HepG2 (cell line): Measurements from ENCODE around the gene TNFRSF9. TPM values are rescaled to one million over a fixed set of nuclear protein-coding genes. Genes with fewer than 3 reads are reported as not detected.

ENCODE experiments used
- ATAC-seq: fragments of 200-7000 bp; cut with Tn5 transposase; 3 replicates; pipeline ENCODE4 v1.9.1; 2020; ENCODE audit warnings: mild to moderate bottlenecking, moderate library complexity
- BruUV-seq: library from RNA; stranded (reverse); fragments of 400-500 nt; replicated peaks from 2 replicates; lab custom pipeline; 2021; lab: Mats Ljungman, UMichigan
- CTCF ChIA-PET: fragments of 300-600 bp; formaldehyde crosslinking; extraction: SDS; loops from one replicate; lab custom pipeline; 2021; ENCODE audit warnings: low total read pairs, inconsistent platforms, low intra/inter-chr PET ratio; lab: Yijun Ruan, JAX
- POLR2A ChIA-PET: fragments of 350-600 bp; sonication (Branson Sonifier 250); formaldehyde crosslinking; loops from one replicate; lab custom pipeline; 2020; ENCODE audit warnings: antibody characterized with exemption, inconsistent platforms; lab: Yijun Ruan, JAX
- DNase-seq: peaks from one replicate; pipeline ENCODE4 v3.0.0-alpha.2; 2015; ENCODE audit warnings: low spot score
- FAIRE-seq: peaks from 3 replicates; lab custom pipeline; 2011; peaks lifted over from hg19 to GRCh38; lab: Jason Lieb, UNC
- H2AFZ ChIP-seq: one replicate; pipeline ENCODE4 v1.6.1; 2011; ENCODE audit warnings: low read length, inconsistent platforms
- H3K27ac ChIP-seq: fragments of 300-600 bp; 3 replicates; pipeline ENCODE4 v1.8.0; 2011; ENCODE audit warnings: mixed run types, mild to moderate bottlenecking, mixed read lengths, low read length, inconsistent platforms; ENCODE audit not compliant: insufficient read depth; ENCODE audit errors: extremely low read length
- H3K27me3 ChIP-seq, 2 experiments: fragments of 200-600 bp in 1 of 2; 2 replicates in 1 of 2; 3 replicates in 1 of 2; pipeline versions ENCODE4 v1.6.0 to v1.8.0; 2011; ENCODE audit warnings: low read length in 2 of 2, mild to moderate bottlenecking in 2 of 2, moderate library complexity in 2 of 2, inconsistent platforms in 1 of 2; ENCODE audit not compliant: insufficient read depth in 2 of 2, control insufficient read depth in 1 of 2
- H3K36me3 ChIP-seq, 2 experiments: fragments of 200-600 bp in 1 of 2; replicated peaks in 1 of 2; 2 replicates in 1 of 2; 3 replicates in 1 of 2; pipeline versions ENCODE4 v1.5.1 to v1.8.0; 2011; ENCODE audit warnings: low read length in 2 of 2, inconsistent platforms in 1 of 2; ENCODE audit not compliant: insufficient read depth in 2 of 2, control insufficient read depth in 1 of 2
- H3K4me1 ChIP-seq: 2 replicates; pipeline ENCODE4 v1.5.1; 2012; ENCODE audit warnings: low read length, inconsistent platforms; ENCODE audit not compliant: insufficient read depth
- H3K4me2 ChIP-seq: 2 replicates; pipeline ENCODE4 v1.6.0; 2011; ENCODE audit warnings: low read depth, low read length, inconsistent platforms
- H3K4me3 ChIP-seq, 3 experiments: fragments of 200-600 bp in 1 of 3; sonication (generic), shearing (Covaris generic) in 1 of 3; replicated peaks in 1 of 3; 2 replicates each; pipeline ENCODE4 v1.5.1; 2011 to 2016; ENCODE audit warnings: low read length in 3 of 3, inconsistent platforms in 2 of 3, low read depth in 2 of 3, mild to moderate bottlenecking in 2 of 3, control low read depth in 1 of 3, mixed read lengths in 1 of 3; ENCODE audit not compliant: insufficient read depth in 1 of 3
- H3K79me2 ChIP-seq: one replicate; pipeline ENCODE4 v1.6.1; 2011; ENCODE audit warnings: low read length, inconsistent platforms; ENCODE audit not compliant: insufficient read depth
- H3K9ac ChIP-seq: 2 replicates; pipeline ENCODE4 v1.6.0; 2011; ENCODE audit warnings: mild to moderate bottlenecking, low read depth, low read length, inconsistent platforms; ENCODE audit not compliant: insufficient read depth
- H3K9me3 ChIP-seq: 2 replicates; pipeline ENCODE4 v1.5.1; 2012; ENCODE audit warnings: mild to moderate bottlenecking, low read length
- H4K20me1 ChIP-seq: 2 replicates; pipeline ENCODE4 v1.6.0; 2011; ENCODE audit warnings: inconsistent platforms, mild to moderate bottlenecking, low read length, moderate library complexity; ENCODE audit not compliant: insufficient read depth
- ARNT2 ChIP-seq: sonication (generic); formaldehyde crosslinking; IDR thresholded peaks from 2 replicates; pipeline ENCODE4 v1.8.0; 2022; ENCODE audit warnings: mild to moderate bottlenecking, low read depth, missing genetic modification reagents, moderate library complexity
- DNMT1 ChIP-seq: sonication (generic); formaldehyde crosslinking; IDR thresholded peaks from 2 replicates; pipeline ENCODE4 v1.5.1; 2020; ENCODE audit warnings: mild to moderate bottlenecking, missing genetic modification reagents
- SP2 ChIP-seq: sonication (generic); formaldehyde crosslinking; IDR thresholded peaks from 2 replicates; pipeline ENCODE4 v1.5.1; 2020; ENCODE audit warnings: mild to moderate bottlenecking, missing genetic modification reagents
- SRF ChIP-seq: IDR thresholded peaks from 2 replicates; pipeline ENCODE4 v1.6.1; 2011; ENCODE audit warnings: mild to moderate bottlenecking, low read depth, low read length, moderate library complexity
- TAF15 ChIP-seq: fragments of 200-400 bp; formaldehyde crosslinking; IDR thresholded peaks from one replicate; pipeline ENCODE4 v1.6.1; 2018; ENCODE audit warnings: mild to moderate bottlenecking, low read depth, low read length; ENCODE audit not compliant: poor library complexity, severe bottlenecking
- TOPORS ChIP-seq: sonication (generic); formaldehyde crosslinking; IDR thresholded peaks from 2 replicates; pipeline ENCODE4 v1.8.0; 2023; ENCODE audit warnings: mild to moderate bottlenecking, missing genetic modification reagents
- ZFP90 ChIP-seq: sonication (generic); formaldehyde crosslinking; IDR thresholded peaks from 2 replicates; pipeline ENCODE4 v1.8.0; 2022; ENCODE audit warnings: missing genetic modification reagents, mild to moderate bottlenecking, inconsistent platforms, borderline replicate concordance
- ZIK1 ChIP-seq: sonication (generic); formaldehyde crosslinking; IDR thresholded peaks from 2 replicates; pipeline ENCODE4 v1.5.0; 2020; ENCODE audit warnings: mild to moderate bottlenecking, low read depth, missing genetic modification reagents, borderline replicate concordance
- ZNF24 ChIP-seq: fragments of 450-650 bp; IDR thresholded peaks from 2 replicates; pipeline ENCODE4 v1.6.1; 2017; ENCODE audit warnings: antibody characterized with exemption, mild to moderate bottlenecking
- ZNF251 ChIP-seq: sonication (generic); formaldehyde crosslinking; IDR thresholded peaks from 2 replicates; pipeline ENCODE4 v1.9.0; 2021; ENCODE audit warnings: mild to moderate bottlenecking, missing genetic modification reagents
- ZNF33B ChIP-seq: sonication (generic); formaldehyde crosslinking; IDR thresholded peaks from 2 replicates; pipeline ENCODE4 v1.5.1; 2020; ENCODE audit warnings: mild to moderate bottlenecking, missing genetic modification reagents
- ZNF770 ChIP-seq: sonication (generic); formaldehyde crosslinking; IDR thresholded peaks from 2 replicates; pipeline ENCODE4 v1.5.0; 2020; ENCODE audit warnings: mild to moderate bottlenecking, missing genetic modification reagents
- WGBS: methylation state at CpG from one replicate; pipeline ENCODE4 v1.1.6; 2017; ENCODE audit warnings: low lambda C conversion rate; 5-methylcytosine and 5-hydroxymethylcytosine counted together
- in situ Hi-C: cut with HindIII; loops from 2 replicates; pipeline ENCODE4 v1.10.0; 2017; ENCODE audit warnings: low pct_unique_long_range_greater_than_20kb; ENCODE audit not compliant: extremely low pct_ligation_motif_present
- intact Hi-C: fragments of 100-400 bp; cut with micrococcal nuclease; formaldehyde crosslinking; loops from one replicate; pipeline ENCODE4 v1.10.0; 2022; ENCODE audit not compliant: unreplicated experiment
- polyA plus RNA-seq, 8 experiments: library from polyadenylated mRNA; depleted of rRNA in 3 of 8; stranded (reverse) in 7 of 8; unstranded in 1 of 8; fragments of >200 nt; fragmentation: Illumina TruSeq in 4 of 8; extraction: Trizol in 4 of 8; gene quantifications; 2 replicates each; pipeline versions ENCODE4 v1.2.1 to v1.2.3, GENCODE V29; 2011 to 2016; ENCODE audit warnings: low read depth in 4 of 8, missing spikeins in 1 of 8, mixed read lengths in 1 of 8; ENCODE audit not compliant: insufficient read depth in 1 of 8
- total RNA-seq, 5 experiments: library from RNA; depleted of rRNA; stranded (reverse); fragments of >200 nt; fragmentation: Illumina TruSeq; extraction: Trizol; gene quantifications; 2 replicates each; pipeline ENCODE4 v1.2.3, GENCODE V29; 2016; ENCODE audit warnings: low read depth in 1 of 5
- TF ChIP-seq, protein P1 (sequence below): fragments of 450-650 bp; IDR thresholded peaks from 2 replicates; pipeline ENCODE4 v1.6.1; 2016
- TF ChIP-seq, protein P2 (sequence below): sonication (generic); formaldehyde crosslinking; IDR thresholded peaks from 2 replicates; pipeline ENCODE4 v1.8.0; 2022; ENCODE audit warnings: missing genetic modification reagents, mild to moderate bottlenecking, inconsistent platforms, borderline replicate concordance
- TF ChIP-seq, protein P3 (sequence below): sonication (generic); formaldehyde crosslinking; IDR thresholded peaks from 2 replicates; pipeline ENCODE4 v1.9.0; 2021; ENCODE audit warnings: missing genetic modification reagents, mild to moderate bottlenecking, borderline replicate concordance
- TF ChIP-seq, protein P4 (sequence below), 2 experiments: fragments of 450-650 bp in 1 of 2; sonication (generic) in 1 of 2; formaldehyde crosslinking; IDR thresholded peaks; 2 replicates each; pipeline versions ENCODE4 v1.5.0 to v1.8.0; 2020 to 2022; ENCODE audit warnings: mild to moderate bottlenecking in 1 of 2, missing genetic modification reagents in 1 of 2
- TF ChIP-seq, protein P5 (sequence below): sonication (generic); formaldehyde crosslinking; IDR thresholded peaks from 2 replicates; pipeline ENCODE4 v1.4.0; 2020; ENCODE audit warnings: missing genetic modification reagents

The TNFRSF9 gene
- total and polyA plus RNA-seq, 2 of the 13 experiments (the other 11 are each of a cell fraction or from before 2014, with no cell fraction given): 0.07 TPM; not detected in 1

- ChIA-PET POLR2A (no interaction called here), CTCF (no interaction called here)
- H3K27me3 ChIP-seq: peaks cover 0 to 11% of the 10 kb centered on the region in 2 experiments; a peak in 3 of 5 replicates
- TF ChIP-seq, protein P1, sequence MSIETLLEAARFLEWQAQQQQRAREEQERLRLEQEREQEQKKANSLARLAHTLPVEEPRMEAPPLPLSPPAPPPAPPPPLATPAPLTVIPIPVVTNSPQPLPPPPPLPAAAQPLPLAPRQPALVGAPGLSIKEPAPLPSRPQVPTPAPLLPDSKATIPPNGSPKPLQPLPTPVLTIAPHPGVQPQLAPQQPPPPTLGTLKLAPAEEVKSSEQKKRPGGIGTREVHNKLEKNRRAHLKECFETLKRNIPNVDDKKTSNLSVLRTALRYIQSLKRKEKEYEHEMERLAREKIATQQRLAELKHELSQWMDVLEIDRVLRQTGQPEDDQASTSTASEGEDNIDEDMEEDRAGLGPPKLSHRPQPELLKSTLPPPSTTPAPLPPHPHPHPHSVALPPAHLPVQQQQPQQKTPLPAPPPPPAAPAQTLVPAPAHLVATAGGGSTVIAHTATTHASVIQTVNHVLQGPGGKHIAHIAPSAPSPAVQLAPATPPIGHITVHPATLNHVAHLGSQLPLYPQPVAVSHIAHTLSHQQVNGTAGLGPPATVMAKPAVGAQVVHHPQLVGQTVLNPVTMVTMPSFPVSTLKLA: no peak
- TF ChIP-seq ARNT2 (CRISPR knock-in tag) (no peak), TOPORS (CRISPR knock-in tag) (no peak), ZFP90 (no peak), ZNF33B (no peak), ZNF24 (no peak), ZNF770 (CRISPR knock-in tag) (no peak), ZIK1 (CRISPR knock-in tag) (no peak), TAF15 (no peak), SRF (no peak), DNMT1 (CRISPR knock-in tag) (no peak), ZNF251 (CRISPR knock-in tag) (no peak), SP2 (CRISPR knock-in tag) (no peak)
- TF ChIP-seq, protein P2, sequence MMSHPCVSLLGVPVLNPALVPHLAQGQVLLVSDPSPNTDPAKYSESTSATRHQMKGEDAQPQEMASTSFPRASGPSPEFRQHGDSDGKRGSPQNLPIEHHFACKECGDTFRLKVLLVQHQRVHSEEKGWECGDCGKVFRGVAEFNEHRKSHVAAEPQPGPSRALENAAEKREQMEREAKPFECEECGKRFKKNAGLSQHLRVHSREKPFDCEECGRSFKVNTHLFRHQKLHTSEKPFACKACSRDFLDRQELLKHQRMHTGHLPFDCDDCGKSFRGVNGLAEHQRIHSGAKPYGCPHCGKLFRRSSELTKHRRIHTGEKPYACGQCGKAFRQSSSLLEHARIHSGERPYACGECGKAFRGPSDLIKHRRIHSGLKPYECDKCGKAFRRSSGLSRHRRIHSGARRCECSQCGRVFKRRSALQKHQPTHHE (CRISPR knock-in tag): no peak
- TF ChIP-seq, protein P3, sequence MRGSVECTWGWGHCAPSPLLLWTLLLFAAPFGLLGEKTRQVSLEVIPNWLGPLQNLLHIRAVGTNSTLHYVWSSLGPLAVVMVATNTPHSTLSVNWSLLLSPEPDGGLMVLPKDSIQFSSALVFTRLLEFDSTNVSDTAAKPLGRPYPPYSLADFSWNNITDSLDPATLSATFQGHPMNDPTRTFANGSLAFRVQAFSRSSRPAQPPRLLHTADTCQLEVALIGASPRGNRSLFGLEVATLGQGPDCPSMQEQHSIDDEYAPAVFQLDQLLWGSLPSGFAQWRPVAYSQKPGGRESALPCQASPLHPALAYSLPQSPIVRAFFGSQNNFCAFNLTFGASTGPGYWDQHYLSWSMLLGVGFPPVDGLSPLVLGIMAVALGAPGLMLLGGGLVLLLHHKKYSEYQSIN (CRISPR knock-in tag): no peak
- TF ChIP-seq, protein P4, sequence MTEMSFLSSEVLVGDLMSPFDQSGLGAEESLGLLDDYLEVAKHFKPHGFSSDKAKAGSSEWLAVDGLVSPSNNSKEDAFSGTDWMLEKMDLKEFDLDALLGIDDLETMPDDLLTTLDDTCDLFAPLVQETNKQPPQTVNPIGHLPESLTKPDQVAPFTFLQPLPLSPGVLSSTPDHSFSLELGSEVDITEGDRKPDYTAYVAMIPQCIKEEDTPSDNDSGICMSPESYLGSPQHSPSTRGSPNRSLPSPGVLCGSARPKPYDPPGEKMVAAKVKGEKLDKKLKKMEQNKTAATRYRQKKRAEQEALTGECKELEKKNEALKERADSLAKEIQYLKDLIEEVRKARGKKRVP (CRISPR knock-in tag; IDR thresholded peaks at IDR 0.05): no peak
- TF ChIP-seq, protein P5, sequence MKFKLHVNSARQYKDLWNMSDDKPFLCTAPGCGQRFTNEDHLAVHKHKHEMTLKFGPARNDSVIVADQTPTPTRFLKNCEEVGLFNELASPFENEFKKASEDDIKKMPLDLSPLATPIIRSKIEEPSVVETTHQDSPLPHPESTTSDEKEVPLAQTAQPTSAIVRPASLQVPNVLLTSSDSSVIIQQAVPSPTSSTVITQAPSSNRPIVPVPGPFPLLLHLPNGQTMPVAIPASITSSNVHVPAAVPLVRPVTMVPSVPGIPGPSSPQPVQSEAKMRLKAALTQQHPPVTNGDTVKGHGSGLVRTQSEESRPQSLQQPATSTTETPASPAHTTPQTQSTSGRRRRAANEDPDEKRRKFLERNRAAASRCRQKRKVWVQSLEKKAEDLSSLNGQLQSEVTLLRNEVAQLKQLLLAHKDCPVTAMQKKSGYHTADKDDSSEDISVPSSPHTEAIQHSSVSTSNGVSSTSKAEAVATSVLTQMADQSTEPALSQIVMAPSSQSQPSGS (CRISPR knock-in tag): no peak
- in situ Hi-C loops (loop anchor here (25.0 kb wide), 1 partner anchor 204 kb away; no protein-coding TSS in a partner anchor), intact Hi-C loops (no loop called here)
- 33% methylated on average over 6 of the region's 16 CpGs for WGBS
- no peaks in the 10 kb centered on the region for H3K9me3 ChIP-seq
- DNase-seq: no peak
- H4K20me1 ChIP-seq: no peaks in the 10 kb centered on the region
- ATAC-seq: no peak
- H3K4me3 ChIP-seq: no peak overlapping the region
- no peak overlapping the region for H3K9ac ChIP-seq
- H3K79me2 ChIP-seq: no peaks in the 10 kb centered on the region
- BruUV-seq: no TSS peak
- no peak overlapping the region for H3K4me2 ChIP-seq
- no peak overlapping the region for H2AFZ ChIP-seq
- FAIRE-seq: no peak
- no peak overlapping the region for H3K27ac ChIP-seq
- H3K4me1 ChIP-seq: no peaks in the 10 kb centered on the region
- H3K36me3 ChIP-seq: no peaks in the 10 kb centered on the region
Measured at GRCh38 chr1:7865978-7866377, 74.7 kb downstream of the TNFRSF9 start.
